ENCODE measurements around the gene CNTN6.

GRCh38 chr3:1448443-1448842, 355.6 kb downstream of the CNTN6 start:
- TF ChIP-seq, protein P1, sequence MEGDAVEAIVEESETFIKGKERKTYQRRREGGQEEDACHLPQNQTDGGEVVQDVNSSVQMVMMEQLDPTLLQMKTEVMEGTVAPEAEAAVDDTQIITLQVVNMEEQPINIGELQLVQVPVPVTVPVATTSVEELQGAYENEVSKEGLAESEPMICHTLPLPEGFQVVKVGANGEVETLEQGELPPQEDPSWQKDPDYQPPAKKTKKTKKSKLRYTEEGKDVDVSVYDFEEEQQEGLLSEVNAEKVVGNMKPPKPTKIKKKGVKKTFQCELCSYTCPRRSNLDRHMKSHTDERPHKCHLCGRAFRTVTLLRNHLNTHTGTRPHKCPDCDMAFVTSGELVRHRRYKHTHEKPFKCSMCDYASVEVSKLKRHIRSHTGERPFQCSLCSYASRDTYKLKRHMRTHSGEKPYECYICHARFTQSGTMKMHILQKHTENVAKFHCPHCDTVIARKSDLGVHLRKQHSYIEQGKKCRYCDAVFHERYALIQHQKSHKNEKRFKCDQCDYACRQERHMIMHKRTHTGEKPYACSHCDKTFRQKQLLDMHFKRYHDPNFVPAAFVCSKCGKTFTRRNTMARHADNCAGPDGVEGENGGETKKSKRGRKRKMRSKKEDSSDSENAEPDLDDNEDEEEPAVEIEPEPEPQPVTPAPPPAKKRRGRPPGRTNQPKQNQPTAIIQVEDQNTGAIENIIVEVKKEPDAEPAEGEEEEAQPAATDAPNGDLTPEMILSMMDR (IDR thresholded peaks at IDR 0.05) = no peak
- TF ChIP-seq POLR2A (IDR thresholded peaks at IDR 0.05) = no peak
